AG04450 (cell line): ENCODE results near the gene PALS2. TPM values are rescaled to one million over a fixed set of nuclear protein-coding genes. Genes with fewer than 3 reads are reported as not detected.

Experiments used
- CTCF ChIA-PET: fragments of 300-600, 350-600 bp; formaldehyde crosslinking; extraction: SDS; loops from one replicate; lab custom pipeline; 2022; ENCODE audit warnings: antibody characterized with exemption, inconsistent platforms; lab: Charles Lee
- POLR2A ChIA-PET: fragments of 350-600 bp; formaldehyde crosslinking; extraction: SDS; loops from one replicate; lab custom pipeline; 2021; ENCODE audit warnings: antibody characterized with exemption, inconsistent platforms; lab: Yijun Ruan, JAX
- DNase-seq: peaks from one replicate; pipeline ENCODE4 v3.0.0-alpha.2; 2011; ENCODE audit warnings: low read depth, low spot score
- H3K27ac ChIP-seq: one replicate; pipeline ENCODE4 v1.5.1; 2012; ENCODE audit warnings: low read depth, low read length, control low read depth
- H3K27me3 ChIP-seq: one replicate; pipeline ENCODE4 v1.6.0; 2012; ENCODE audit warnings: low read length; ENCODE audit not compliant: control insufficient read depth, insufficient read depth
- H3K4me3 ChIP-seq: 2 replicates; pipeline ENCODE4 v1.5.1; 2011; ENCODE audit warnings: mild to moderate bottlenecking, low read depth, low read length, control low read depth
- H3K9me3 ChIP-seq: 2 replicates; pipeline ENCODE4 v1.5.1; 2012; ENCODE audit warnings: low read length; ENCODE audit not compliant: control insufficient read depth, insufficient read depth
- CTCF ChIP-seq: IDR thresholded peaks from 2 replicates; pipeline ENCODE4 v1.5.1; 2011; ENCODE audit warnings: low read depth, low read length, control low read depth, inconsistent platforms
- polyA plus RNA-seq: library from polyadenylated mRNA; depleted of rRNA; stranded (reverse); fragments of >200 nt; gene quantifications from 2 replicates; pipeline ENCODE4 v1.2.3, GENCODE V29; 2011

PALS2 gene
- polyA plus RNA-seq, 1 experiment, result 11.6 TPM

GRCh38 chr7:24545215-24545614 is 28.0 kb upstream of the PALS2 start:
- Histone ChIP-seq H3K9me3 (no peaks in the 10 kb centered on the region), H3K27ac (no peak overlapping the region), H3K27me3 (no peaks in the 10 kb centered on the region), H3K4me3 (no peak overlapping the region)
- POLR2A ChIA-PET, result interaction anchor here (0.6 kb wide), 1 partner anchor 295 kb away, joined by 3 read pairs; no protein-coding TSS in a partner anchor
- CTCF ChIA-PET, result no interaction called here
- DNase-seq, result no peak
- no peak for TF ChIP-seq CTCF

- no peak for DNase-seq
- no peak for TF ChIP-seq CTCF
These were observed 24.9 kb upstream of the PALS2 start for GRCh38 chr7:24548390-24548789.

GRCh38 chr7:24549991-24550390 is 23.3 kb upstream of the PALS2 start:
- ChIA-PET CTCF (no interaction called here), POLR2A (no interaction called here)
- no peak for DNase-seq
- Histone ChIP-seq H3K9me3 (no peaks in the 10 kb centered on the region), H3K27me3 (no peaks in the 10 kb centered on the region), H3K4me3 (no peak overlapping the region), H3K27ac (no peak overlapping the region)
- TF ChIP-seq CTCF, result no peak

More at GRCh38 chr7:24548390-24548789, 24.9 kb upstream of the PALS2 start:
- CTCF ChIA-PET, result no interaction called here
- no peaks in the 10 kb centered on the region for H3K9me3 ChIP-seq
- H3K4me3 ChIP-seq, result no peak overlapping the region
- no peak overlapping the region for H3K27ac ChIP-seq
- H3K27me3 ChIP-seq, result no peaks in the 10 kb centered on the region
- POLR2A ChIA-PET, result no interaction called here

- H3K9me3 ChIP-seq, result no peaks in the 10 kb centered on the region
- no peak for TF ChIP-seq CTCF
- CTCF ChIA-PET, result no interaction called here
- peaks cover 5% of the 10 kb centered on the region for H3K27me3 ChIP-seq
- no peak for DNase-seq
- POLR2A ChIA-PET, result no interaction called here
- H3K4me3 ChIP-seq, result no peak overlapping the region
- no peak overlapping the region for H3K27ac ChIP-seq
These were observed 18.1 kb upstream of the PALS2 start for GRCh38 chr7:24555184-24555583.

GRCh38 chr7:24555719-24556118 is 17.5 kb upstream of the PALS2 start:
- no peak overlapping the region for H3K4me3 ChIP-seq
- H3K27ac ChIP-seq, result no peak overlapping the region
- DNase-seq, result no peak
- no peaks in the 10 kb centered on the region for H3K9me3 ChIP-seq
- H3K27me3 ChIP-seq, result peaks cover 5% of the 10 kb centered on the region
- CTCF ChIA-PET, result no interaction called here
- no peak for TF ChIP-seq CTCF
- POLR2A ChIA-PET, result no interaction called here
